HepG2 (cell line): ENCODE results near the gene DDC. TPM values are rescaled to one million over a fixed set of nuclear protein-coding genes. Genes with fewer than 3 reads are reported as not detected.

Experiments used
- ARHGAP35 ChIP-seq: sonication (generic); formaldehyde crosslinking; IDR thresholded peaks from 2 replicates; pipeline ENCODE4 v1.9.0; 2022; ENCODE audit warnings: mild to moderate bottlenecking, inconsistent platforms, moderate library complexity, missing genetic modification reagents, borderline replicate concordance
- CHD4 ChIP-seq: fragments of 200-600 bp; sonication (generic); IDR thresholded peaks from 2 replicates; pipeline ENCODE4 v1.7.0; 2017; ENCODE audit warnings: mild to moderate bottlenecking, low read length, borderline replicate concordance
- CREB1 ChIP-seq, 2 experiments: fragments of 450-650 bp in 1 of 2; IDR thresholded peaks; 2 replicates each; pipeline ENCODE4 v1.6.1; 2016 to 2017; ENCODE audit warnings: control low read depth in 1 of 2, mild to moderate bottlenecking in 1 of 2, missing compliant biosample characterization in 1 of 2, missing genetic modification characterization in 1 of 2
- HNF4A ChIP-seq: sonication (generic); formaldehyde crosslinking; IDR thresholded peaks from 2 replicates; pipeline ENCODE4 v1.4.0; 2020; ENCODE audit warnings: missing genetic modification reagents
- HOXA5 ChIP-seq: sonication (generic); formaldehyde crosslinking; IDR thresholded peaks from 2 replicates; pipeline ENCODE4 v1.4.0; 2020; ENCODE audit warnings: missing genetic modification reagents
- KLF12 ChIP-seq: sonication (generic); formaldehyde crosslinking; IDR thresholded peaks from 2 replicates; pipeline ENCODE4 v1.4.0; 2020; ENCODE audit warnings: missing genetic modification reagents, borderline replicate concordance
- TBL1XR1 ChIP-seq: fragments of 150-350 bp; IDR thresholded peaks from 2 replicates; pipeline ENCODE4 v1.6.1; 2014; ENCODE audit warnings: borderline replicate concordance, low read length; ENCODE audit not compliant: partially characterized antibody
- YEATS2 ChIP-seq: sonication (generic); formaldehyde crosslinking; IDR thresholded peaks from 2 replicates; pipeline ENCODE4 v1.4.0; 2020; ENCODE audit warnings: missing genetic modification reagents, borderline replicate concordance
- ZC3H4 ChIP-seq: sonication (generic); formaldehyde crosslinking; IDR thresholded peaks from 2 replicates; pipeline ENCODE4 v1.4.0; 2020; ENCODE audit warnings: missing genetic modification reagents, borderline replicate concordance
- ZFYVE20 ChIP-seq: sonication (generic); formaldehyde crosslinking; IDR thresholded peaks from 2 replicates; pipeline ENCODE4 v1.8.0; 2023; ENCODE audit warnings: low read depth, mild to moderate bottlenecking, moderate library complexity, missing genetic modification reagents, borderline replicate concordance
- ZNF674 ChIP-seq: sonication (generic); formaldehyde crosslinking; IDR thresholded peaks from 2 replicates; pipeline ENCODE4 v1.5.0; 2020; ENCODE audit warnings: low read depth, mild to moderate bottlenecking, missing genetic modification reagents
- polyA plus RNA-seq, 8 experiments: library from polyadenylated mRNA; depleted of rRNA in 3 of 8; stranded (reverse) in 7 of 8; unstranded in 1 of 8; fragments of >200 nt; fragmentation: Illumina TruSeq in 4 of 8; extraction: Trizol in 4 of 8; gene quantifications; 2 replicates each; pipeline versions ENCODE4 v1.2.1 to v1.2.3, GENCODE V29; 2011 to 2016; ENCODE audit warnings: low read depth in 4 of 8, missing spikeins in 1 of 8, mixed read lengths in 1 of 8; ENCODE audit not compliant: insufficient read depth in 1 of 8
- total RNA-seq, 5 experiments: library from RNA; depleted of rRNA; stranded (reverse); fragments of >200 nt; fragmentation: Illumina TruSeq; extraction: Trizol; gene quantifications; 2 replicates each; pipeline ENCODE4 v1.2.3, GENCODE V29; 2016; ENCODE audit warnings: low read depth in 1 of 5
- TF ChIP-seq, protein P1 (sequence below): sonication (generic); formaldehyde crosslinking; IDR thresholded peaks from 2 replicates; pipeline ENCODE4 v1.5.1; 2020; ENCODE audit warnings: missing genetic modification reagents, mild to moderate bottlenecking, borderline replicate concordance
- TF ChIP-seq, protein P2 (sequence below): IDR thresholded peaks from 2 replicates; pipeline ENCODE4 v1.6.1; 2012; ENCODE audit warnings: low read length, improper control_type of control experiment
- TF ChIP-seq, protein P3 (sequence below): sonication (generic); formaldehyde crosslinking; IDR thresholded peaks from 2 replicates; pipeline ENCODE4 v1.8.0; 2022; ENCODE audit warnings: missing genetic modification reagents, mild to moderate bottlenecking, moderate library complexity, borderline replicate concordance
- TF ChIP-seq, protein P4 (sequence below): sonication (generic); formaldehyde crosslinking; IDR thresholded peaks from 2 replicates; pipeline ENCODE4 v1.8.1; 2023; ENCODE audit warnings: mild to moderate bottlenecking, inconsistent platforms, moderate library complexity, missing genetic modification reagents, borderline replicate concordance
- TF ChIP-seq, protein P5 (sequence below): sonication (generic); formaldehyde crosslinking; IDR thresholded peaks from 2 replicates; pipeline ENCODE4 v1.4.0; 2020; ENCODE audit warnings: missing genetic modification reagents

The DDC gene
- total and polyA plus RNA-seq, 2 of the 13 experiments (the other 11 are each of a cell fraction or from before 2014, with no cell fraction given): 11.7 to 93.3 TPM

DNA sequence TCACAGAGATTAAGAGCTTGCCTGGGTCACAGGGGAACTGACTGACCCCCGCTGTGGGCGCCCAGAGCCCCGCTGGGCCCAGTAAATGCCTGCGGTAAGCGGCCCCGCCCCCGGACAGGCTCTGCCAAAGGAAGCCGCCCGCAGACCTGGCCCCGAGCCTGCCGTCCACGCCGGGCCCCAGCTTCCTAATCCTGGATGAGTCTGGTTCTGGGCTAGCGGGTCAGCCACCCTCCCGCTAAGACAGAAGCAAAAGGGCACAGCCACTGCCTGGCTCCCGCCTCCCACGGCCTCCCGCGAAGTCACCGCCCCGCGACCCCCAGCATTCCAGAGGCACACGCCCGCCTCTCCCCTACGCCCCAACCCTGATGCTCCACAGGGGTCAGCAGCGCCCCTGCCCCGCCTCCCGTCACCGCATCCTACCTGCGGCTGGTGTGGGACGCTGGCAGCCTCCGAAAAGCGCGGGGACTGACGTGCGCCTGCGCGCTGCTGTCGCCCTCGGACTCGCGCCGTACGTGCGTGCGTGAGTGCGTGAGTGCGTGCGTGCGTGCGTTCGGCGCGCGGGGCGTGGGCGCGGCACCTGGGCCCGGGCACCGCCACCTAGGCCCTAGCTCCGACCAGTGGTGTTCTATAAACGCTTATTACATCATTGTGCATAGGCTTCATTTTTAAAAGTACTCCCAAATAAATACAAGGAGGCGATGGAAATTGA lies 115.2 kb downstream of the DDC start, which contains the start of gene FIGNL1 (continued):
- TF ChIP-seq ARHGAP35 (CRISPR knock-in tag): peak; percentile 65; the same call in 1 of the 2 replicates
- TF ChIP-seq HNF4A: no peak
- no peak for TF ChIP-seq ZNF674 (CRISPR knock-in tag)
- TF ChIP-seq, protein P1, sequence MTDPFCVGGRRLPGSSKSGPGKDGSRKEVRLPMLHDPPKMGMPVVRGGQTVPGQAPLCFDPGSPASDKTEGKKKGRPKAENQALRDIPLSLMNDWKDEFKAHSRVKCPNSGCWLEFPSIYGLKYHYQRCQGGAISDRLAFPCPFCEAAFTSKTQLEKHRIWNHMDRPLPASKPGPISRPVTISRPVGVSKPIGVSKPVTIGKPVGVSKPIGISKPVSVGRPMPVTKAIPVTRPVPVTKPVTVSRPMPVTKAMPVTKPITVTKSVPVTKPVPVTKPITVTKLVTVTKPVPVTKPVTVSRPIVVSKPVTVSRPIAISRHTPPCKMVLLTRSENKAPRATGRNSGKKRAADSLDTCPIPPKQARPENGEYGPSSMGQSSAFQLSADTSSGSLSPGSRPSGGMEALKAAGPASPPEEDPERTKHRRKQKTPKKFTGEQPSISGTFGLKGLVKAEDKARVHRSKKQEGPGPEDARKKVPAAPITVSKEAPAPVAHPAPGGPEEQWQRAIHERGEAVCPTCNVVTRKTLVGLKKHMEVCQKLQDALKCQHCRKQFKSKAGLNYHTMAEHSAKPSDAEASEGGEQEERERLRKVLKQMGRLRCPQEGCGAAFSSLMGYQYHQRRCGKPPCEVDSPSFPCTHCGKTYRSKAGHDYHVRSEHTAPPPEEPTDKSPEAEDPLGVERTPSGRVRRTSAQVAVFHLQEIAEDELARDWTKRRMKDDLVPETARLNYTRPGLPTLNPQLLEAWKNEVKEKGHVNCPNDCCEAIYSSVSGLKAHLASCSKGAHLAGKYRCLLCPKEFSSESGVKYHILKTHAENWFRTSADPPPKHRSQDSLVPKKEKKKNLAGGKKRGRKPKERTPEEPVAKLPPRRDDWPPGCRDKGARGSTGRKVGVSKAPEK: no peak
- TF ChIP-seq YEATS2 (CRISPR knock-in tag): peak; percentile 99
- peak; percentile 93; the same call in 1 of the 2 replicates for TF ChIP-seq KLF12 (CRISPR knock-in tag)
- peak; percentile 73 for TF ChIP-seq HOXA5 (CRISPR knock-in tag)
- no peak for TF ChIP-seq CHD4
- TF ChIP-seq ZFYVE20: no peak
- no peak for TF ChIP-seq ZC3H4 (CRISPR knock-in tag)
- TF ChIP-seq, protein P2, sequence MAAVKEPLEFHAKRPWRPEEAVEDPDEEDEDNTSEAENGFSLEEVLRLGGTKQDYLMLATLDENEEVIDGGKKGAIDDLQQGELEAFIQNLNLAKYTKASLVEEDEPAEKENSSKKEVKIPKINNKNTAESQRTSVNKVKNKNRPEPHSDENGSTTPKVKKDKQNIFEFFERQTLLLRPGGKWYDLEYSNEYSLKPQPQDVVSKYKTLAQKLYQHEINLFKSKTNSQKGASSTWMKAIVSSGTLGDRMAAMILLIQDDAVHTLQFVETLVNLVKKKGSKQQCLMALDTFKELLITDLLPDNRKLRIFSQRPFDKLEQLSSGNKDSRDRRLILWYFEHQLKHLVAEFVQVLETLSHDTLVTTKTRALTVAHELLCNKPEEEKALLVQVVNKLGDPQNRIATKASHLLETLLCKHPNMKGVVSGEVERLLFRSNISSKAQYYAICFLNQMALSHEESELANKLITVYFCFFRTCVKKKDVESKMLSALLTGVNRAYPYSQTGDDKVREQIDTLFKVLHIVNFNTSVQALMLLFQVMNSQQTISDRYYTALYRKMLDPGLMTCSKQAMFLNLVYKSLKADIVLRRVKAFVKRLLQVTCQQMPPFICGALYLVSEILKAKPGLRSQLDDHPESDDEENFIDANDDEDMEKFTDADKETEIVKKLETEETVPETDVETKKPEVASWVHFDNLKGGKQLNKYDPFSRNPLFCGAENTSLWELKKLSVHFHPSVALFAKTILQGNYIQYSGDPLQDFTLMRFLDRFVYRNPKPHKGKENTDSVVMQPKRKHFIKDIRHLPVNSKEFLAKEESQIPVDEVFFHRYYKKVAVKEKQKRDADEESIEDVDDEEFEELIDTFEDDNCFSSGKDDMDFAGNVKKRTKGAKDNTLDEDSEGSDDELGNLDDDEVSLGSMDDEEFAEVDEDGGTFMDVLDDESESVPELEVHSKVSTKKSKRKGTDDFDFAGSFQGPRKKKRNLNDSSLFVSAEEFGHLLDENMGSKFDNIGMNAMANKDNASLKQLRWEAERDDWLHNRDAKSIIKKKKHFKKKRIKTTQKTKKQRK: no peak
- no peak for TF ChIP-seq CREB1 (IDR thresholded peaks at IDR 0.05)
- TF ChIP-seq CREB1 (CRISPR knock-in tag; IDR thresholded peaks at IDR 0.05): no peak
- TF ChIP-seq, protein P3, sequence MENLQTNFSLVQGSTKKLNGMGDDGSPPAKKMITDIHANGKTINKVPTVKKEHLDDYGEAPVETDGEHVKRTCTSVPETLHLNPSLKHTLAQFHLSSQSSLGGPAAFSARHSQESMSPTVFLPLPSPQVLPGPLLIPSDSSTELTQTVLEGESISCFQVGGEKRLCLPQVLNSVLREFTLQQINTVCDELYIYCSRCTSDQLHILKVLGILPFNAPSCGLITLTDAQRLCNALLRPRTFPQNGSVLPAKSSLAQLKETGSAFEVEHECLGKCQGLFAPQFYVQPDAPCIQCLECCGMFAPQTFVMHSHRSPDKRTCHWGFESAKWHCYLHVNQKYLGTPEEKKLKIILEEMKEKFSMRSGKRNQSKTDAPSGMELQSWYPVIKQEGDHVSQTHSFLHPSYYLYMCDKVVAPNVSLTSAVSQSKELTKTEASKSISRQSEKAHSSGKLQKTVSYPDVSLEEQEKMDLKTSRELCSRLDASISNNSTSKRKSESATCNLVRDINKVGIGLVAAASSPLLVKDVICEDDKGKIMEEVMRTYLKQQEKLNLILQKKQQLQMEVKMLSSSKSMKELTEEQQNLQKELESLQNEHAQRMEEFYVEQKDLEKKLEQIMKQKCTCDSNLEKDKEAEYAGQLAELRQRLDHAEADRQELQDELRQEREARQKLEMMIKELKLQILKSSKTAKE: no peak
- TF ChIP-seq, protein P4, sequence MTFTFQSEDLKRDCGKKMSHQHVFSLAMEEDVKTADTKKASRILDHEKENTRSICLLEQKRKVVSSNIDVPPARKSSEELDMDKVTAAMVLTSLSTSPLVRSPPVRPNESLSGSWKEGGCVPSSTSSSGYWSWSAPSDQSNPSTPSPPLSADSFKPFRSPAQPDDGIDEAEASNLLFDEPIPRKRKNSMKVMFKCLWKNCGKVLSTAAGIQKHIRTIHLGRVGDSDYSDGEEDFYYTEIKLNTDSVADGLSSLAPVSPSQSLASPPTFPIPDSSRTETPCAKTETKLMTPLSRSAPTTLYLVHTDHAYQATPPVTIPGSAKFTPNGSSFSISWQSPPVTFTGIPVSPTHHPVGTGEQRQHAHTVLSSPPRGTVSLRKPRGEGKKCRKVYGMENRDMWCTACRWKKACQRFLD: peak; percentile 18; the same call in 1 of the 2 replicates
- TF ChIP-seq, protein P5, sequence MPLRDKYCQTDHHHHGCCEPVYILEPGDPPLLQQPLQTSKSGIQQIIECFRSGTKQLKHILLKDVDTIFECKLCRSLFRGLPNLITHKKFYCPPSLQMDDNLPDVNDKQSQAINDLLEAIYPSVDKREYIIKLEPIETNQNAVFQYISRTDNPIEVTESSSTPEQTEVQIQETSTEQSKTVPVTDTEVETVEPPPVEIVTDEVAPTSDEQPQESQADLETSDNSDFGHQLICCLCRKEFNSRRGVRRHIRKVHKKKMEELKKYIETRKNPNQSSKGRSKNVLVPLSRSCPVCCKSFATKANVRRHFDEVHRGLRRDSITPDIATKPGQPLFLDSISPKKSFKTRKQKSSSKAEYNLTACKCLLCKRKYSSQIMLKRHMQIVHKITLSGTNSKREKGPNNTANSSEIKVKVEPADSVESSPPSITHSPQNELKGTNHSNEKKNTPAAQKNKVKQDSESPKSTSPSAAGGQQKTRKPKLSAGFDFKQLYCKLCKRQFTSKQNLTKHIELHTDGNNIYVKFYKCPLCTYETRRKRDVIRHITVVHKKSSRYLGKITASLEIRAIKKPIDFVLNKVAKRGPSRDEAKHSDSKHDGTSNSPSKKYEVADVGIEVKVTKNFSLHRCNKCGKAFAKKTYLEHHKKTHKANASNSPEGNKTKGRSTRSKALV (CRISPR knock-in tag): no peak
- TF ChIP-seq TBL1XR1: no peak
